ENCODE measurements around the gene ZDHHC14. TPM values are rescaled to one million over a fixed set of nuclear protein-coding genes. Genes with fewer than 3 reads are reported as not detected.

ZDHHC14 gene
- total RNA-seq, 1 experiment from 2014 or later: 3.2 TPM

GRCh38 chr6:157676241-157676640 lies 295.3 kb downstream of the ZDHHC14 start:
- intact Hi-C loops (cut with micrococcal nuclease; ENCODE audit: unreplicated experiment): no loop called here
- no peak for TF ChIP-seq EZH2 (IDR thresholded peaks at IDR 0.05; ENCODE audit: borderline replicate concordance, low read depth, low read length, poor library complexity, severe bottlenecking)
- no peak for TF ChIP-seq CTCF (conservative IDR thresholded peaks at IDR 0.05; ENCODE audit: low read depth, low read length)
- no peaks in the 10 kb centered on the region for H3K9me3 ChIP-seq (ENCODE audit: low read depth, low read length, poor library complexity, severe bottlenecking)
- BruUV-seq (replicated peaks): no TSS peak
- H3K27ac ChIP-seq (ENCODE audit: low read depth, low read length, poor library complexity, severe bottlenecking): no peak overlapping the region
- no peaks in the 10 kb centered on the region for H3K4me1 ChIP-seq (ENCODE audit: insufficient read depth, low read length, poor library complexity, severe bottlenecking)
- no peak overlapping the region for H3K4me3 ChIP-seq (ENCODE audit: low read depth, low read length, poor library complexity, severe bottlenecking)
- no peak for DNase-seq (ENCODE audit: low spot score)
- H3K27me3 ChIP-seq (replicated peaks; ENCODE audit: insufficient read depth, low read depth, low read length, poor library complexity): no peaks in the 10 kb centered on the region
- ChIA-PET CTCF (no interaction called here), POLR2A (ENCODE audit: low non-redundant PET) (no interaction called here)
- no peaks in the 10 kb centered on the region for H3K36me3 ChIP-seq (ENCODE audit: insufficient read depth, low read length, poor library complexity, severe bottlenecking)

GRCh38 chr6:157677235-157677634 lies 296.2 kb downstream of the ZDHHC14 start:
- POLR2A ChIA-PET (ENCODE audit: low non-redundant PET): interaction anchor here (0.6 kb wide), 1 partner anchor 32 kb away, joined by 16 read pairs; no protein-coding TSS in a partner anchor
- no peak for DNase-seq (ENCODE audit: low spot score)
- no TSS peak for BruUV-seq (replicated peaks)

GRCh38 chr6:157679605-157680580 lies 298.9 kb downstream of the ZDHHC14 start:
- no peak for DNase-seq (ENCODE audit: low spot score)
- no TSS peak for BruUV-seq (replicated peaks)
- no peak overlapping the region for H3K4me3 ChIP-seq (ENCODE audit: low read depth, low read length, poor library complexity, severe bottlenecking)
- H3K27ac ChIP-seq (ENCODE audit: low read depth, low read length, poor library complexity, severe bottlenecking): no peak overlapping the region
- H3K9me3 ChIP-seq (ENCODE audit: low read depth, low read length, poor library complexity, severe bottlenecking): no peaks in the 10 kb centered on the region
- H3K36me3 ChIP-seq (ENCODE audit: insufficient read depth, low read length, poor library complexity, severe bottlenecking): no peaks in the 10 kb centered on the region
- CTCF ChIA-PET: no interaction called here
- no peak for TF ChIP-seq EZH2 (IDR thresholded peaks at IDR 0.05; ENCODE audit: borderline replicate concordance, low read depth, low read length, poor library complexity, severe bottlenecking)
- TF ChIP-seq CTCF (conservative IDR thresholded peaks at IDR 0.05; ENCODE audit: low read depth, low read length): no peak
- no peaks in the 10 kb centered on the region for H3K27me3 ChIP-seq (replicated peaks; ENCODE audit: insufficient read depth, low read depth, low read length, poor library complexity)
- intact Hi-C loops (cut with micrococcal nuclease; ENCODE audit: unreplicated experiment): no loop called here
- no peaks in the 10 kb centered on the region for H3K4me1 ChIP-seq (ENCODE audit: insufficient read depth, low read length, poor library complexity, severe bottlenecking)
- POLR2A ChIA-PET (ENCODE audit: low non-redundant PET): no interaction called here

More at GRCh38 chr6:157677235-157677634, 296.2 kb downstream of the ZDHHC14 start:
- intact Hi-C loops (cut with micrococcal nuclease; ENCODE audit: unreplicated experiment): no loop called here
- Histone ChIP-seq H3K27ac (ENCODE audit: low read depth, low read length, poor library complexity, severe bottlenecking) (no peak overlapping the region), H3K4me1 (ENCODE audit: insufficient read depth, low read length, poor library complexity, severe bottlenecking) (no peaks in the 10 kb centered on the region), H3K27me3 (replicated peaks; ENCODE audit: insufficient read depth, low read depth, low read length, poor library complexity) (no peaks in the 10 kb centered on the region), H3K9me3 (ENCODE audit: low read depth, low read length, poor library complexity, severe bottlenecking) (no peaks in the 10 kb centered on the region), H3K4me3 (ENCODE audit: low read depth, low read length, poor library complexity, severe bottlenecking) (no peak overlapping the region), H3K36me3 (ENCODE audit: insufficient read depth, low read length, poor library complexity, severe bottlenecking) (no peaks in the 10 kb centered on the region)
- CTCF ChIA-PET: no interaction called here
- no peak for TF ChIP-seq EZH2 (IDR thresholded peaks at IDR 0.05; ENCODE audit: borderline replicate concordance, low read depth, low read length, poor library complexity, severe bottlenecking)

Measured in A673 (cell line).